HL-60/S4 (cell line): Measurements from ENCODE around the gene PPP1R1B.

Experiments used
- in situ Hi-C: fragments of 300-500 bp; cut with MboI; formaldehyde crosslinking; loops from 2 replicates; pipeline ENCODE4 v1.14.3; 2022; ENCODE audit warnings: low sequenced_read_pairs

Gene PPP1R1B

DNA sequence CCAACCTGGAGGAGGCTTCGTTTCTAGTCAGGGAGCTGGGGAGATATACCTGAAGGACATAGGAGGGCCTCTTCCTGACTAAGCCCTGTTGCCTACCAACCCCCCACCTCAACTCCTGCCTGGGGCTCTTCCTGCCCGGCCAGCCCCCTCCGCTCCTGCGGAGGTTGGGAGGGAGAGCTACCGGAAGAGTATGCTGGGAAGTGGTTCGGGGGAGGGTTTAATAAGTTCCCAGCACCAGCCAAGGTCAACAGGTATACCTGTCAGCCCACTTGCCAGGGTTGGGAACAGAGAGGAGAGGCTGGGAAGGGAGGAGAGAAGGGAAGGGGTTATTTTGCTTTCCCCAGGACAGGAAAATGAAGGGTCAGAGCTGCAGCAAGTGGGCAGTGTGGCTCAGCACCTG lies 4.7 kb downstream of the PPP1R1B start:
- in situ Hi-C loops, result loop anchor here (10.0 kb wide), 1 partner anchor 123 kb away; no protein-coding TSS in a partner anchor

- in situ Hi-C loops, result loop anchor here (10.0 kb wide), 1 partner anchor 122 kb away; no protein-coding TSS in a partner anchor
Measured at GRCh38 chr17:39632153-39632941, 5.6 kb downstream of the PPP1R1B start.

GRCh38 chr17:39633570-39634183 lies 6.9 kb downstream of the PPP1R1B start:
- in situ Hi-C loops, result loop anchor here (10.0 kb wide), 1 partner anchor 121 kb away; no protein-coding TSS in a partner anchor

- in situ Hi-C loops, result loop anchor here (10.0 kb wide), 1 partner anchor 120 kb away; no protein-coding TSS in a partner anchor
Measured at GRCh38 chr17:39634384-39634871, 7.7 kb downstream of the PPP1R1B start.

DNA sequence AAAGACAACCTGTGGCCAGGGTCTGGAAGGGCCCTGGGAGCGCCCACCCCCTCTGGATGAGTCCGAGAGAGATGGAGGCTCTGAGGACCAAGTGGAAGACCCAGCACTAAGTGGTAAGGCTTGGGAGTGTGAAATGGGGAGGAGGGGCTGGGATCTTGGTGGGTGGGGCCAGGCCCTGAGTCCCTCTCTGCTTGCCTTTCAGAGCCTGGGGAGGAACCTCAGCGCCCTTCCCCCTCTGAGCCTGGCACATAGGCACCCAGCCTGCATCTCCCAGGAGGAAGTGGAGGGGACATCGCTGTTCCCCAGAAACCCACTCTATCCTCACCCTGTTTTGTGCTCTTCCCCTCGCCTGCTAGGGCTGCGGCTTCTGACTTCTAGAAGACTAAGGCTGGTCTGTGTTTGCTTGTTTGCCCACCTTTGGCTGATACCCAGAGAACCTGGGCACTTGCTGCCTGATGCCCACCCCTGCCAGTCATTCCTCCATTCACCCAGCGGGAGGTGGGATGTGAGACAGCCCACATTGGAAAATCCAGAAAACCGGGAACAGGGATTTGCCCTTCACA lies 8.9 kb downstream of the PPP1R1B start:
- in situ Hi-C loops, result loop anchor here (10.0 kb wide), 1 partner anchor 119 kb away; no protein-coding TSS in a partner anchor

GRCh38 chr17:39636587-39636926 lies 9.8 kb downstream of the PPP1R1B start:
- in situ Hi-C loops, result loop anchor here (10.0 kb wide), 1 partner anchor 118 kb away; no protein-coding TSS in a partner anchor

DNA sequence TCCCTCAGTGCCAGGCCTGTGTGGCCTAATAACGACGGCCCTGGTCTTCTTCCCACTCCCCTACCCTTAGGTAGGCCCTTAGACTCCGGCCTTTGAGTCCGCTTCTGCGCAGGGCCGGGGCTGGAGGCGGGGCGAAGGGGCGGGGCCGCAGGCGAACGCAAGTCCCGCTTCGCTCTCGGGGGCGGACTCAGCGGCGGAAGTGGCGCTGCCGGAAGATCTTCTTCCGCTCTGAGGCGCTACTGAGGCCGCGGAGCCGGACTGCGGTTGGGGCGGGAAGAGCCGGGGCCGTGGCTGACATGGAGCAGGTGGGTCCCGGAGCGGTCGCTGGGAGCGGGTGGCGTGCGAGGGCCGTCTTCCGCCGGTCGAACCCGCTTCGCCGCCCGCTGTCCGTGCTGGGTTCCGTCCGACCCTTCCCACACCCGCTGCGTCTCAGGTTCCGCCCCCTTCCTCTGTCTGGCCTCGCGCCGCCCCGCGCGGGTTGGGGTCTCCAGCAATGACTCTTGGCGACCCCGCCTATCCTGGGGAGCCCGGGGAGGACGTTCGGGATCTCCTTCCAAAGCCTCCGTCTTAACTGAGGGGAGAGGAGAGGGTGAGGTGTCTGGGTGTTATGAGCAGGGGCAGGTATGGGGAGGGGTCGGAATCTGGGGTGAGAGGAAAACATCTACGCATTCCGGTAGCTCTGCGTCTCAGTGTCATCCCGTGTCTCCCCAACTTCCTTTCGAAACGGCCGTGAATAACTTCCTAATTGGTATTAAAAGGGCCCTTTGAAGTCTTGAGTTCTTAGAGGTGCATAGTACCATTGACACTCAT lies 10.4 kb downstream of the PPP1R1B start, which contains the start of gene STARD3:
TSS of gene STARD3 (plus strand) at position 218 of the 810 bp plus-strand sequence. CDS start 16,388 bp downstream, outside the sequence.
- in situ Hi-C loops, result loop anchor here (10.0 kb wide), 1 partner anchor 118 kb away; no protein-coding TSS in a partner anchor

DNA sequence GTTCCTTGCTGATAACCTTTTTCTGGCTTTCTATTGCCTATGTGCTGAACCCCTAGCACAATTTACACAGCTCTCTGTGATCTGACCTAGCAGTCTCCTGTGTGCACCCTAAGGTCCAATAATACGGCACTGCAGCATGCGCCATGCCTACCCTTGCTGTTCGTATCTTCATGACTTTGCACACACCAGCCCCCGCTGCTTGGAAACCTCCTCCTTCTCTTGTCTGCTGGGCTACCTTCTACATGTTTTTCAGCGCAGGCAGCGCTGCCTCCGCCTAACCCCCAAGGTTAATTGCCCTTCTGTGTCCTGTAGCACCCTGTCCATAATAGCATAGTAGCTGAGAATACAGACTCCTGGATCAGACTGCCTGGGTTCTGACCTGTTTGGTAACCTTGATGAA lies 11.6 kb downstream of the PPP1R1B start:
- in situ Hi-C loops, result loop anchor here (10.0 kb wide), 1 partner anchor 116 kb away; no protein-coding TSS in a partner anchor

DNA sequence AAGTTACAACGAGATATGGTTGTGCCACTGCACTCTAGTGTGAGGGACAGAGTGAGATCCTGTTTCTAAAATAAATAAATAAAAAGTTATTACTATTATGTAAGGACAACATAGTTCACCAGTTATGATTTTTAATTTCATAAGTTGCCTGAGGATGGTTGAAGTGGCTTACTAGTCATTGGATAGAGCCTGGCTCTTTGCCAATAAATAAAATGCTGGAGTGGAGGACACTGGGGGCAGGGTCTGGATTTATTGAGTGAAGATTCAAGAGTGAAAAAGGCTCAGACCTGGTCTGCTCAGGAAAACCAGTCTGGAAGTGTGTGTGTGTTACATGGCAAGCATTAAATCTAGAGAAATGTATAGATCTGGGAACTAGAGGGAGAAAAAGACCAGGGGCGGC lies 12.3 kb downstream of the PPP1R1B start:
- in situ Hi-C loops, result loop anchor here (10.0 kb wide), 1 partner anchor 116 kb away; no protein-coding TSS in a partner anchor

DNA sequence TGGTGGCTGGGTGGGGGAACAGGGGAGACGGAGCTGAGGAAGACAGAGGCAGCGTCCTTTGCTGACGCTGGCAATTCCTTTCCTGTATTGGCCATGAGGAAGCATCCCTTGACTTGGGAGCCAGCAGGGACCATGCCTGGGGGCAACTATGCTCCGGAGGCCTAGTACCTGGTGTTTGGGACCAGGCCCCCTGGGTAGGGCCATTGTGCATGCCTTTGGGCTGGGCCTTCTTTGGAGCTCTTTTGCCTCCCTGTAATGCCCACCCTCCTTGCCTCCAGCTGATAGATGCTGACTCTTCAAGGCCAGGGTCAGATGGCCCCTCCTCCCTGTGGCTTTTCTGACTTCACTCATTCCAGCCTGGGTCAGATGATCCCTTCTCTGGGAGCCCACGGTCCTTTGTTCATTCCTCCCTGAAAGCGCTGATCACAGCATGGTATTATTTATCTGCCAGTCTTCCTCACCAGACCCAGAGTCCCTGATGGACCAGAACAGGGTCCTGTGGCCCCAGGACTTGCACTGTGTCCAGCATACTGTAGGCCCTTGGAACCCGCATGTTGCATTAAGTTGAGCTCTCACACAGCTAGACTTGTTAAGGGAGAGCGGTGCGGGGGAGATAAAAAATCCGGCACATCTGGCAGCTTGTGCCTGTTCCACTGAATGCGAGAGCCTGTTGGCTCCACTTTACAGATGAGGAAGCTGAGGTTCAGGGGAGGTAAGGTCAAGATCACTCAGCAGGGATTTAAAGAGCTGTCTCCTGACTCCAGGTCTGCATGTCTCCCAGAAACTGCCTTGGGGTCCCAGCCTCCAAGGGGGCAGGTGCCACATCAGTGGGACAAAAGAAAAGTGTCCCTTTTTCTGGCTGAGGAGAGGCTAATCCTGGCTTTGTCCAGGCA lies 13.1 kb downstream of the PPP1R1B start:
- in situ Hi-C loops, result loop anchor here (10.0 kb wide), 1 partner anchor 115 kb away; no protein-coding TSS in a partner anchor

GRCh38 chr17:39640591-39641031 lies 13.9 kb downstream of the PPP1R1B start:
- in situ Hi-C loops, result no loop called here

DNA sequence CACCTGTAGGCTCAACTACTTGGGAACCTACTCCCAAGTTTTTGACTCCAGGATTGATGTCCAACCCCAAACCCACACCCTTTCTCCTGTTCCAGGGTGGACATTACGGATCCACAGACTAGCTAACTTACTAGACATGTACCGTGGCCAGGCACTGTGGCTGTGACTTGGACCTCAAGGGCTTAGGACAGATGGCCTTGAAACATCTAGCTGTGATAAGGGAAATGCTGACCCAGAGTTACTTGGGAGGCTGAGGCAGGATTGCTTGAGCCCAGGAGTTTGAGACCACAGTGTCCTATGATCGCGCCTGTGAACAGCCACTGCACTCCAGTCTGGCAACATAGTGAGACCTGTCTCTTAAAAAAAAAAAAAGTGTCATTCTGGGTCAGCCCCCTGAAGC lies 14.3 kb downstream of the PPP1R1B start:
- in situ Hi-C loops, result no loop called here

GRCh38 chr17:39641883-39642282 lies 15.1 kb downstream of the PPP1R1B start:
- in situ Hi-C loops, result no loop called here

- in situ Hi-C loops, result no loop called here
Measured at GRCh38 chr17:39642291-39643074, 15.7 kb downstream of the PPP1R1B start.

- in situ Hi-C loops, result no loop called here
Measured at GRCh38 chr17:39643271-39643670, 16.5 kb downstream of the PPP1R1B start.

DNA sequence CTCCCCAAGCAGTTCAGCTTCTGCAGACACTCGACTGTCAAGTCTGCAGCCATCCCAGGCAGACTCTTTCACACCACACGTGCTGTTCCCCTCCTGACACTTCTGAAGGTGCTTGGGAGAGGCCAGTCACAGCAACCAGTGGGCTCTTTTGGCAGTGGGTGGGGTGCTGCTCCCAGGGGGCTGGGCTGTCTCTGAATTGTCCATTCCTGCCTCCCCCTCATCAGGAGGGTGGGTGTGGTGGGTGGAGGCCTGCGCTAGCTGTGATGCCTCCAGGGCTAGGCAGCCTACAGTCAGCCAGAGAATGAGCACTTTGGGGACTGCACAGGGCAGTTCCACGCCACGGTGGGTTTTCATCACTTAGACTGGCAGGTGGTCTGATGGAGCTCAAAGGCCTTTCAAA lies 20.5 kb downstream of the PPP1R1B start:
- in situ Hi-C loops, result no loop called here

DNA sequence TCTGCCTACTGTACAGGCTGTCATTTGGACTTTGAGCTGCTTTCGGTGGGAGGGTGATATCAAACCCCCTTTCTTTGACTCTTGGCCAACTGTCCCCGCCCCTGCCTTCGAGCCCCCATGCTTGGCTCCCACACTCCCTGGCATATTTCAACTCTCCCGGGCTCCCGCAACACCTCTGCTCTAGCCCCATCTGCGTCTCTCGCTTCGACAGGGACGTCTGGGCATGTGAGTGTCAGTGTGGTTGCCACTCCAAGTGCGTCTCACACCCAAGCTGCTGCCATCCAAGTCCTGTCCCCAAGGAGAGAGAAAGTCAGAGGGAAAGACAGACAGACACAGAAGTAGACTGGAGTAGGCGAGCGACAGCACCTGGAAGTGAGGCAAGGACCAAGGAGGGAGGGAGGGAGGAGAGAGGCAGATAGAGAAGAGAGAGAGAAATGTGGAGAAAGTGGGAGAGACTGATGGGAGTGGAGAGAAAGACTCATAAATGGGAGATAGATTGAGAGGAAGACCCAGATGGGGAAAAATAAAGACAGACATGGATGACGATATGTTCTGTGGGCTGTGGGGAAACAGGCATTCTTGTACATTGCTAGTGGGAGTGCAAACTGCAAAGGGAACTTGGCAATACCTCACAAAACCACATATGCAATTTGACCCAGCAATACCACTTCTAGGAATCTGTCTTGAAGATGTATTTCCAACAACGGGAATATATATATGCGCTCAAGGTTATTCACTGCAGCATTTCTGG lies 22.0 kb downstream of the PPP1R1B start:
- in situ Hi-C loops, result no loop called here

DNA sequence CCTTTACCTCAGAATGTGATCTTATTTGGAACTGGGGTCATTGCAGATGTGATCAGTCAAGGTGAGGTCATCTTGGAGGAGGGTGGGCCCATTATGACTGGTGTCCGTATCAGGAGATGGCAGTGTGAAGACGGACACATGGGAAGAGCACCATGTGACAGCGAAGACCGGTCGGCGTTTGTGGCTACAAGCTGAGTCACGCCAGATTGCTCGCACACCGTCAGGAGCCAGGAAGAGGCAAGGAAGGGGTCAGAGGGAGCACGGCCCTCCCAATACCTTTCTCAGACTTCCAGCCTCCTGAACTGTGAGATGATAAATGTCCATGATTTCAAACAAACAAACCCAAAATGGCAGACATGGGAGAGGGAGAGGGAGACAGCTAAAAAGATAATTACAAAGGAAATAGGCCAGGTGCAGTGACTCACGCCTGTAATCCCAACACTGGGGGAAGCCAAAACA lies 23.4 kb downstream of the PPP1R1B start:
- in situ Hi-C loops, result no loop called here
